ENCODE results near the gene LIN7A. TPM values are rescaled to one million over a fixed set of nuclear protein-coding genes. Genes with fewer than 3 reads are reported as not detected.

LIN7A gene
- total and polyA plus RNA-seq, 2 of the 8 experiments (the other 6 are each of a cell fraction or from before 2014, with no cell fraction given), result 5.8 to 22.0 TPM

DNA sequence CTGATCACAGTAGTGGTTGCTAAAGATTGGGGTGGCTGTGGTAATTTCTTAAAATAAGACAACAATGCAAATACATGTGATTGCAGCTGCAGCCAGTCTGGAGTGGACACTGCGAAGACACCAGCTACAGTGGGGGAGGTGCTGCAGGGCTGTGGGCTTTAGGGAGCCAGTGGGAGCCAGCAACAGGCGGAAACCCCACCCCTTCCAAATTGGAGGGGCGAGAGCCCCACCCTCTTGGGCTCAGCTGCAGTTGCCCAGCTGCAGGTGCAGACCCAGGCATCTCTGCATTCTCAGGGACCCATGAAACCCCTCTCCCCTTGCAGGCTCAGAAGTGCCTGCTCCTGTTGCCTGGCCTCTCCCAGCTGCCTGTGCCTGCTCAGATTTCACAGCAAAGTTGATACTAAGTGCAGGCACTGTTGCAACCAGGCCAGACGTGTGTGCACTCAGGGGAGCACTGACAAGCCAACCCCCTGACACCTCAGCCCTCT, 116.2 kb downstream of the LIN7A start:
- no peak overlapping the region for H2BK120ac ChIP-seq (replicated peaks; ENCODE audit: low read depth, low read length)
- H2AFZ ChIP-seq (ENCODE audit: low read length), result no peak overlapping the region
- no peak overlapping the region for H3K23ac ChIP-seq (ENCODE audit: insufficient read length)
- H2BK5ac ChIP-seq (ENCODE audit: low read depth, low read length), result no peak overlapping the region
- no peak overlapping the region for H4K5ac ChIP-seq (ENCODE audit: insufficient read length, low read depth, low read length)
- POLR2A ChIA-PET (ENCODE audit: partially characterized antibody), result interaction anchor here (0.5 kb wide), 1 partner anchor 1432 kb away, joined by 4 read pairs; no protein-coding TSS in a partner anchor
- no peaks in the 10 kb centered on the region for H4K20me1 ChIP-seq (replicated peaks in 1 of 2; ENCODE audit: control insufficient read depth in 1 of 2, insufficient read depth in 2 of 2, low read length in 2 of 2)
- no peak overlapping the region; the same call in 1 of the 2 replicates for H3K27ac ChIP-seq (ENCODE audit: low read depth, low read length)
- no peak overlapping the region for H3K14ac ChIP-seq (ENCODE audit: insufficient read length)
- H2BK20ac ChIP-seq (ENCODE audit: low read length), result no peak overlapping the region
- DNase-seq (ENCODE audit: low read depth in 1 of 2, low spot score in 2 of 2), result peak in 1 of 2 experiments; percentile 54
- no peaks in the 10 kb centered on the region for H3K79me2 ChIP-seq (ENCODE audit: control insufficient read depth in 1 of 2, insufficient read depth in 2 of 2, low read length in 2 of 2)
- H4K91ac ChIP-seq (replicated peaks; ENCODE audit: insufficient read length, low read length), result no peak overlapping the region
- H3K36me3 ChIP-seq (ENCODE audit: control insufficient read depth in 2 of 4, insufficient read depth in 4 of 4, low read length in 3 of 4), result no peaks in the 10 kb centered on the region
- no peak overlapping the region; the same call in 1 of the 2 replicates for H2BK15ac ChIP-seq (ENCODE audit: low read length)
- no peak overlapping the region for H3K56ac ChIP-seq (replicated peaks; ENCODE audit: insufficient read length, low read depth, low read length)
- no peak for FAIRE-seq
- CTCF ChIA-PET (ENCODE audit: partially characterized antibody), result interaction anchor here (0.6 to 2.1 kb wide), 4 partner anchors 11 to 118 kb away, joined by 3 to 5 read pairs (median 4); no protein-coding TSS in a partner anchor
- H3K4me3 ChIP-seq (ENCODE audit: extremely low read depth in 1 of 4, insufficient read depth in 2 of 4, low read depth in 3 of 4, low read length in 4 of 4), result no peak overlapping the region
- no peak overlapping the region for H4K8ac ChIP-seq (ENCODE audit: extremely low read depth, insufficient read depth, low read length)
- no peak overlapping the region for H3K4ac ChIP-seq (replicated peaks; ENCODE audit: insufficient read length, low read depth, low read length)
- no peak overlapping the region; the same call in 1 of the 2 replicates for H3K18ac ChIP-seq (ENCODE audit: extremely low read depth, low read length)
- H3K4me1 ChIP-seq (replicated peaks in 1 of 4; ENCODE audit: control insufficient read depth in 3 of 4, insufficient read depth in 4 of 4, low read length in 3 of 4), result peaks cover 5 to 15% (median 9%) of the 10 kb centered on the region in 4 experiments
- TF ChIP-seq GTF2F1 (IDR thresholded peaks at IDR 0.05; ENCODE audit: borderline replicate concordance, low read depth, low read length), result no peak
- TF ChIP-seq RNF2 (IDR thresholded peaks at IDR 0.05; ENCODE audit: borderline replicate concordance, low read depth, low read length, missing control alignments, poor library complexity, severe bottlenecking), result no peak
- no peak for TF ChIP-seq PHF8 (conservative IDR thresholded peaks at IDR 0.05; ENCODE audit: low read depth, low read length)
- TF ChIP-seq ZNF274 (IDR thresholded peaks at IDR 0.05; ENCODE audit: borderline replicate concordance, extremely low read depth, low read length), result no peak
- TF ChIP-seq SRF (IDR thresholded peaks at IDR 0.05; ENCODE audit: low read depth, low read length), result peak; percentile 26; the same call in 1 of the 2 replicates
- 0 out of 2 replicates have a peak, but pooled peaks have one; percentile 50 for TF ChIP-seq TCF12 (IDR thresholded peaks at IDR 0.05; ENCODE audit: low read depth, low read length)
- TF ChIP-seq, protein P1, sequence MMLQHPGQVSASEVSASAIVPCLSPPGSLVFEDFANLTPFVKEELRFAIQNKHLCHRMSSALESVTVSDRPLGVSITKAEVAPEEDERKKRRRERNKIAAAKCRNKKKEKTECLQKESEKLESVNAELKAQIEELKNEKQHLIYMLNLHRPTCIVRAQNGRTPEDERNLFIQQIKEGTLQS (IDR thresholded peaks at IDR 0.05; ENCODE audit: insufficient read depth, low read depth, low read length), result no peak
- H3K79me1 ChIP-seq (ENCODE audit: low read depth, low read length), result no peaks in the 10 kb centered on the region
- no peaks in the 10 kb centered on the region for H3K9me3 ChIP-seq (ENCODE audit: insufficient read depth in 2 of 2, low read depth in 1 of 2, low read length in 1 of 2)
- H3K27me3 ChIP-seq (replicated peaks in 1 of 4; ENCODE audit: control insufficient read depth in 3 of 4, extremely low read depth in 1 of 4, insufficient read depth in 3 of 4, low read length in 3 of 4), result no peaks in the 10 kb centered on the region
- no peaks in the 10 kb centered on the region for H3K23me2 ChIP-seq (ENCODE audit: low read depth, low read length)
- H3K9ac ChIP-seq (replicated peaks in 1 of 4; ENCODE audit: extremely low read depth in 1 of 4, low read depth in 3 of 4, low read length in 3 of 4), result no peak overlapping the region
- WGBS, 2 experiments (ENCODE audit: extremely low coverage in 1 of 2, insufficient coverage in 1 of 2, insufficient read length in 1 of 2, insufficient replicate concordance in 2 of 2, low coverage in 1 of 2, low lambda C conversion rate in 2 of 2, missing lambda C conversion rate in 1 of 2), result 69% methylated on average over 4 of the region's 4 CpGs; no CpG with 5 or more reads in 1 of the 2 experiments
- 0 out of 4 replicates have a peak overlapping the region, but pooled peaks of 1 of the 2 experiments have one; percentile 1 for H3K4me2 ChIP-seq (ENCODE audit: insufficient read depth in 1 of 2, low read depth in 2 of 2, low read length in 2 of 2)
- H2BK12ac ChIP-seq (ENCODE audit: low read depth, low read length), result 0 out of 2 replicates have a peak overlapping the region, but pooled peaks have one; percentile 11
- no peak overlapping the region for H2AK5ac ChIP-seq (ENCODE audit: low read depth, low read length)
